CD4-positive, alpha-beta T cell treated with Interleukin-6 at 100 ng/mL for 8 hours (primary cell): ENCODE results near the gene PI4KA.
"Not testable (repeated sequence)": the region's sequence is repeated elsewhere in the genome, so short reads cannot be mapped to it uniquely, and the experiment has no call there.

Experiments
- DNase-seq: peaks from one replicate; pipeline ENCODE4 v3.0.0-alpha.2; 2020; ENCODE audit warnings: mixed read lengths, low spot score

The PI4KA gene

GRCh38 chr22:20847318-20847822 is 11.2 kb downstream of the PI4KA start:
- no peak for DNase-seq

GRCh38 chr22:20844055-20845037 is 14.3 kb downstream of the PI4KA start:
- DNase-seq: no peak

- no peak for DNase-seq
Observed at GRCh38 chr22:20843501-20843900, 15.1 kb downstream of the PI4KA start.

GRCh38 chr22:20840646-20841371 is 17.8 kb downstream of the PI4KA start:
- DNase-seq: no peak

GRCh38 chr22:20839837-20840645 is 18.6 kb downstream of the PI4KA start:
- DNase-seq: no peak

GRCh38 chr22:20839354-20839753 is 19.3 kb downstream of the PI4KA start:
- DNase-seq: not testable (repeated sequence)

- DNase-seq: no peak
Observed at GRCh38 chr22:20836987-20837823, 21.4 kb downstream of the PI4KA start.

GRCh38 chr22:20834725-20835124 is 23.9 kb downstream of the PI4KA start:
- DNase-seq: no peak

- DNase-seq: no peak
Observed at GRCh38 chr22:20834206-20834605, 24.4 kb downstream of the PI4KA start.

GRCh38 chr22:20833225-20833665 is 25.4 kb downstream of the PI4KA start:
- no peak for DNase-seq

GRCh38 chr22:20829491-20830134 is 29.0 kb downstream of the PI4KA start:
- DNase-seq: no peak

- DNase-seq: not testable (repeated sequence)
Observed at GRCh38 chr22:20826373-20827152, 32.0 kb downstream of the PI4KA start.

GRCh38 chr22:20825624-20826023 is 33.0 kb downstream of the PI4KA start:
- DNase-seq: no peak

GRCh38 chr22:20825216-20825615 is 33.4 kb downstream of the PI4KA start:
- not testable (repeated sequence) for DNase-seq

- DNase-seq: no peak
Observed at GRCh38 chr22:20823264-20823663, 35.3 kb downstream of the PI4KA start.

GRCh38 chr22:20822240-20822639 is 36.4 kb downstream of the PI4KA start:
- DNase-seq: no peak

- DNase-seq: not testable (repeated sequence)
Observed at GRCh38 chr22:20821717-20822239, 36.8 kb downstream of the PI4KA start.

- DNase-seq: no peak
Observed at GRCh38 chr22:20819471-20819870, 39.1 kb downstream of the PI4KA start.

GRCh38 chr22:20818471-20818870 is 40.1 kb downstream of the PI4KA start:
- no peak for DNase-seq
